Activated CD4-positive, alpha-beta T cell treated with anti-CD3 and anti-CD28 coated beads, Interleukin-2, Interleukin-6, amounts not matched to agents 100 ng/mL and 50 ng/mL, durations not matched to agents 16 hours and 8 hours (primary cell): ENCODE data around the gene BACE1-AS.

ENCODE experiments used
- DNase-seq: peaks from one replicate; pipeline ENCODE4 v3.0.0-alpha.2; 2020

Gene BACE1-AS

GRCh38 chr11:117327567-117328374, 36.6 kb downstream of the BACE1-AS start, which contains the start of gene CEP164:
Gene CEP164, plus strand, starts transcription at chr11:117327854. Its CDS starts 10,733 bp downstream, at chr11:117338587.
- peak; percentile 97 for DNase-seq

- peak; percentile 14 for DNase-seq
These were observed 37.3 kb downstream of the BACE1-AS start for GRCh38 chr11:117328375-117329010.

- DNase-seq = no peak
These were observed 41.7 kb downstream of the BACE1-AS start for GRCh38 chr11:117332843-117333242.

GRCh38 chr11:117333917-117334316, 42.8 kb downstream of the BACE1-AS start:
- no peak for DNase-seq

- no peak for DNase-seq
These were observed 43.8 kb downstream of the BACE1-AS start for GRCh38 chr11:117334896-117335295.

- DNase-seq = no peak
These were observed 44.3 kb downstream of the BACE1-AS start for GRCh38 chr11:117335399-117335798.

- DNase-seq = no peak
These were observed 45.9 kb downstream of the BACE1-AS start for GRCh38 chr11:117337076-117337475.
